Sigmoid colon (tissue), 7 donors: ENCODE measurements around the gene UBAP1. TPM values are rescaled to one million over a fixed set of nuclear protein-coding genes. Genes with fewer than 3 reads are reported as not detected.

ENCODE experiments used
- DNase-seq: peaks from one replicate; pipeline ENCODE4 v3.0.0-alpha.2; 2019
- H3K27ac ChIP-seq, 4 donors: fragments of 200-600 bp; sonication (generic); one replicate each; pipeline ENCODE4 v1.5.1; 2016 to 2019; ENCODE audit warnings: mild to moderate bottlenecking in 1 of 4
- H3K27me3 ChIP-seq, 3 donors: fragments of 200-600 bp; sonication (generic); one replicate each; pipeline ENCODE4 v1.5.1; 2019; ENCODE audit warnings: mild to moderate bottlenecking in 1 of 3
- H3K36me3 ChIP-seq, 4 donors: fragments of 200-600 bp; sonication (generic); one replicate each; pipeline ENCODE4 v1.5.1; 2016 to 2019
- H3K4me1 ChIP-seq, 4 donors: fragments of 200-600 bp; sonication (generic); one replicate each; pipeline ENCODE4 v1.5.1; 2017 to 2019
- H3K4me3 ChIP-seq, 4 donors: fragments of 200-600 bp; sonication (generic); one replicate each; pipeline ENCODE4 v1.5.1; 2017 to 2019; ENCODE audit warnings: mild to moderate bottlenecking in 2 of 4, moderate library complexity in 1 of 4
- H3K9me3 ChIP-seq, 4 donors: fragments of 200-600 bp in 3 of 4; sonication (generic) in 3 of 4; one replicate each; pipeline versions ENCODE4 v1.5.1 to v1.6.1; 2013 to 2019
- CTCF ChIP-seq, 4 experiments: fragments of 450-650 bp in 3 of 4; fragments of 200-600 bp in 1 of 4; IDR thresholded peaks; one replicate each; pipeline ENCODE4 v1.5.1; 2016 to 2019; ENCODE audit warnings: antibody characterized with exemption in 4 of 4, mild to moderate bottlenecking in 3 of 4, moderate library complexity in 2 of 4
- EP300 ChIP-seq, 4 donors: sonication (generic); formaldehyde crosslinking; IDR thresholded peaks; one replicate each; pipeline ENCODE4 v1.6.1; 2017; ENCODE audit warnings: antibody characterized with exemption in 4 of 4
- POLR2A ChIP-seq, 2 donors: fragments of 450-650 bp; IDR thresholded peaks; one replicate each; pipeline ENCODE4 v1.6.1; 2016; ENCODE audit warnings: antibody characterized with exemption in 2 of 2, mild to moderate bottlenecking in 2 of 2, moderate library complexity in 2 of 2
- POLR2AphosphoS5 ChIP-seq, 4 donors: sonication (generic); formaldehyde crosslinking; IDR thresholded peaks; one replicate each; pipeline ENCODE4 v1.6.1; 2017; ENCODE audit warnings: antibody characterized with exemption in 4 of 4
- WGBS, 2 donors: extraction: QIAGEN DNeasy Blood & Tissue Kit; methylation state at CpG; one replicate each; pipeline ENCODE4 v1.1.7; 2013; 5-methylcytosine and 5-hydroxymethylcytosine counted together
- intact Hi-C: fragments of 100-400 bp; cut with DNase I; formaldehyde crosslinking; loops from one replicate; pipeline ENCODE4 v1.15.1; 2023
- polyA plus RNA-seq, 3 donors: library from polyadenylated mRNA; stranded (reverse); fragments of 200-250 nt; gene quantifications; one replicate each; pipeline ENCODE4 v1.2.3, GENCODE V29; 2013
- total RNA-seq, 4 donors: library from RNA; depleted of rRNA; stranded (reverse); fragments of >200 nt; gene quantifications; one replicate each; pipeline ENCODE4 v1.1.0, GENCODE V29; 2016
- donor health status: healthy with polysubstance abuse.
- donor health status: Bipolar disorder and iron deficiency.
- donor health status: healthy.

The UBAP1 gene
- total and polyA plus RNA-seq, 7 donors: 32.8 to 52.7 (median 42.5) TPM

GRCh38 chr9:34169125-34169524 lies 9.7 kb upstream of the UBAP1 start:
- Histone ChIP-seq H3K27me3 (no peaks in the 10 kb centered on the region), H3K4me3 (no peak overlapping the region), H3K27ac (no peak overlapping the region), H3K36me3 (no peaks in the 10 kb centered on the region), H3K4me1 (no peaks in the 10 kb centered on the region), H3K9me3 (no peaks in the 10 kb centered on the region)
- intact Hi-C loops: no loop called here
- DNase-seq: no peak
- no peak for TF ChIP-seq EP300 (IDR thresholded peaks at IDR 0.05)
- TF ChIP-seq POLR2AphosphoS5 (IDR thresholded peaks at IDR 0.05): no peak
- TF ChIP-seq POLR2A (IDR thresholded peaks at IDR 0.05): no peak
- 91 to 95% methylated on average over 6 of the region's 6 CpGs for WGBS, 2 donors

DNA sequence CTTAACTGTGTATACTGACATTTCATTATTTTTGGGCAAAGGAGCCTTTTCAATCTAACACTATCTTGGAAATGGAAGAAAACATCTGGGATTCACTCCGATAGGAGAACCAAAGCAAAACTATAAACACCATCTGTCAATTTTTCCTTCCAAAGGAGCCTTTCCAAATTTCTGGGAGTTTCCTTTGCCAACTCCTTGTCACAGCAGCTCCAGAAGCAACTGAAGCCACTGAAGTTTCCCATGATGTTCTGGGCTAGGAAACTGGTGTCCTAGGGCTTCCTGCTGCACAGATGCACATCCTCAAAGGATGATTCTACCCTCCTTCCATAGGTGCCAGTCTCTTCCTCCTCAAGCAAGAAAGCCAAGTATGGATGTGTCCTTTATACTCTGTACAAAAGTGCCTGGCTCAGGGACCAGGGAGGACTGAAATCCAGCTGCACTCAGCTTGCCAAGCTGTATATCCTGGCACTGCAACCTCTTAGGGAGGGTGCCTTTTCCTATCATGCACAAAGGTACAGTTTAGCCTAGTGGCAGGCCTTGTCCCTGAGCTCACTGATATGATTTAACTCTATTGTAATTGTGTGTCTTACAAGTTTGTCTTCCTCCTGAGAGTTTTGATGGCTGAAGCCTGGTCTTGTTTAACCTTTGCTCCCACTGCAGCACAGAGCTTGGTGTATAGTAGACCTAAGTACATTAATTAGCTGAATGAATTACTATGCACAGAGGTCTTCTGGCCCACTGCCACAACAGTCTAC lies 8.4 kb upstream of the UBAP1 start:
- Histone ChIP-seq H3K27ac (peak overlapping the region in 1 of 4 donors; percentile 1), H3K4me3 (no peak overlapping the region), H3K36me3 (no peaks in the 10 kb centered on the region), H3K9me3 (no peaks in the 10 kb centered on the region), H3K27me3 (no peaks in the 10 kb centered on the region), H3K4me1 (no peaks in the 10 kb centered on the region)
- WGBS, 2 donors: 68 to 81% methylated on average over 1 of the region's 1 CpG
- intact Hi-C loops: no loop called here
- TF ChIP-seq EP300 (IDR thresholded peaks at IDR 0.05) (no peak), CTCF (IDR thresholded peaks at IDR 0.05) (no peak), POLR2A (IDR thresholded peaks at IDR 0.05) (no peak), POLR2AphosphoS5 (IDR thresholded peaks at IDR 0.05) (no peak)
- DNase-seq: no peak

DNA sequence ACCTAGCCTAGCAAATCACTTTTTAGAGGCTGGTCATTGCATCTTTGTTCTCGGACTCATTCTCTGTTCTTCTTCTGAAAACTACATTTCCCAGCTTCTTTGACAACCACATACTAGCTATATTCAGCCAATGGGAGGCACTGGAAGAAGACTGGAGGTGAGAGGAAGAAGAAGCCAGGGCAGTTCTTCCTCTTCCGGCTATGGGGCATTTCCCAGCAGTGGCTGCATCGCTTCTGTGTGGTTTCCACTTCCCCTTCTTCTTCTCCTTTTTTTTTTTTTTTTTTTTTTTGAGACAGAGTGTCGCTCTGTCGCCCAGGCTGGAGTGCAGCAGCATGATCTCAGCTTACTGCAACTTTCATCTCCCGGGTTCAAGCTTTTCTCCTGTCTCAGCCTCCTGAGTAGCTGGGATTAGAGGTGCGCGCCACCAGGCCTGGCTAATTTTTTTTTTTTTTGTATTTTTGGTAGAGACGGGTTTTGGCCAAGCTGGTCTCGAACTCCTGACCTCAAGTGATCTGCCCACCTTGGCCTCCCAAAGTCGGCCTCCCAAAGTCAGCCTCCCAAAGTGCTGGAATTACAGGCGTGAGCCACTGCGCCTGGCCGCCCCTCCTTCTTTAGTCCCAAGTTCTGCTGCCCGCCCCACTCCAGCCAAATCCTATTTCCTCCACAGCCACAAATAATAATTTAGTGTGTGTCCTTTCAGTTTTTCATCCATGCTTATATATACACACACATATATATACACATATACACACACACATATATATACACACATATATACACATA lies 6.9 kb upstream of the UBAP1 start:
- H3K4me1 ChIP-seq: no peaks in the 10 kb centered on the region
- H3K4me3 ChIP-seq: no peak overlapping the region
- TF ChIP-seq POLR2AphosphoS5 (IDR thresholded peaks at IDR 0.05): no peak
- no peak for TF ChIP-seq CTCF (IDR thresholded peaks at IDR 0.05)
- TF ChIP-seq EP300 (IDR thresholded peaks at IDR 0.05): no peak
- TF ChIP-seq POLR2A (IDR thresholded peaks at IDR 0.05): no peak
- intact Hi-C loops: no loop called here
- WGBS, 2 donors: 78 to 92% methylated on average over 15 of the region's 15 CpGs
- no peaks in the 10 kb centered on the region for H3K9me3 ChIP-seq
- H3K36me3 ChIP-seq: no peaks in the 10 kb centered on the region
- no peak for DNase-seq
- H3K27ac ChIP-seq: no peak overlapping the region
- H3K27me3 ChIP-seq: no peaks in the 10 kb centered on the region

DNA sequence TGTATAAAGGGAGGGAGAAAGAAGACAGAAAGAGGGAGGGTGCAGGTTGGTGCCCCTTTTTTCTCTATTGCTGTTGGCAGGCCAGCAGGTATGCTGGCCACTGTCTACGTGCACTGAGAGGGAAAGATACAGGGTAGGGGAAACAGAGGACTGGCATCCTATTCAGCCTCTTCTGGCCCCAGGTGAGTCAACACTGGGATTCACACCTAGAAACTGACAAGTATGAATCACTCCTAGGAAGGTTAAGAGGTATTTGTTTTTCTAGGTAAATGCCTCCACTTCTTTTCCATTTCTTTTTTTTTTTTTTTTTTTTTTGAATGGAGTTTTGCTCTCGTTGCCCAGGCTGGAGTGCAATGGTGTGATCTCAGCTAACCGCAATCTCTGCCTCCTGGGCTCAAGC lies 2.8 kb upstream of the UBAP1 start:
- Histone ChIP-seq H3K9me3 (no peaks in the 10 kb centered on the region), H3K4me1 (peaks cover 0 to 18% (median 11%) of the 10 kb centered on the region in 4 donors), H3K36me3 (no peaks in the 10 kb centered on the region), H3K27me3 (no peaks in the 10 kb centered on the region), H3K27ac (no peak overlapping the region), H3K4me3 (no peak overlapping the region)
- intact Hi-C loops: loop anchor here (5.0 kb wide), 2 partner anchors 129 to 151 kb away; partner anchors contain the start of genes KIF24, NUDT2 and UBAP2
- 79 to 80% methylated on average over 3 of the region's 3 CpGs for WGBS, 2 donors
- TF ChIP-seq POLR2AphosphoS5 (IDR thresholded peaks at IDR 0.05) (no peak), CTCF (IDR thresholded peaks at IDR 0.05) (no peak)
- DNase-seq: no peak
